GM10266 (cell line): ENCODE results near the gene FTH1.
A peak's percentile ranks its signal among the peaks of the same experiment; 100 is the strongest.

ENCODE experiments used
- DNase-seq: peaks from one replicate; pipeline ENCODE4 v3.0.0; 2012; ENCODE audit errors: extremely low spot score
- TF ChIP-seq, protein P1 (sequence below): IDR thresholded peaks from 2 replicates; pipeline ENCODE4 v1.5.1; 2012; ENCODE audit warnings: mild to moderate bottlenecking, low read depth; ENCODE audit not compliant: control insufficient read depth, insufficient read depth; ENCODE audit errors: missing control alignments

Gene FTH1

GRCh38 chr11:61930933-61931332 lies 36.5 kb downstream of the FTH1 start:
- TF ChIP-seq, protein P1, sequence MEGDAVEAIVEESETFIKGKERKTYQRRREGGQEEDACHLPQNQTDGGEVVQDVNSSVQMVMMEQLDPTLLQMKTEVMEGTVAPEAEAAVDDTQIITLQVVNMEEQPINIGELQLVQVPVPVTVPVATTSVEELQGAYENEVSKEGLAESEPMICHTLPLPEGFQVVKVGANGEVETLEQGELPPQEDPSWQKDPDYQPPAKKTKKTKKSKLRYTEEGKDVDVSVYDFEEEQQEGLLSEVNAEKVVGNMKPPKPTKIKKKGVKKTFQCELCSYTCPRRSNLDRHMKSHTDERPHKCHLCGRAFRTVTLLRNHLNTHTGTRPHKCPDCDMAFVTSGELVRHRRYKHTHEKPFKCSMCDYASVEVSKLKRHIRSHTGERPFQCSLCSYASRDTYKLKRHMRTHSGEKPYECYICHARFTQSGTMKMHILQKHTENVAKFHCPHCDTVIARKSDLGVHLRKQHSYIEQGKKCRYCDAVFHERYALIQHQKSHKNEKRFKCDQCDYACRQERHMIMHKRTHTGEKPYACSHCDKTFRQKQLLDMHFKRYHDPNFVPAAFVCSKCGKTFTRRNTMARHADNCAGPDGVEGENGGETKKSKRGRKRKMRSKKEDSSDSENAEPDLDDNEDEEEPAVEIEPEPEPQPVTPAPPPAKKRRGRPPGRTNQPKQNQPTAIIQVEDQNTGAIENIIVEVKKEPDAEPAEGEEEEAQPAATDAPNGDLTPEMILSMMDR, result no peak
- no peak for DNase-seq

- TF ChIP-seq, protein P1, result no peak
- no peak for DNase-seq
Observed at GRCh38 chr11:61928606-61929005, 38.8 kb downstream of the FTH1 start.

- no peak for DNase-seq
- TF ChIP-seq, protein P1, result no peak
Observed at GRCh38 chr11:61927501-61927900, 39.9 kb downstream of the FTH1 start.

- no peak for DNase-seq
- TF ChIP-seq, protein P1, result no peak
Observed at GRCh38 chr11:61926235-61926634, 41.2 kb downstream of the FTH1 start.

DNA sequence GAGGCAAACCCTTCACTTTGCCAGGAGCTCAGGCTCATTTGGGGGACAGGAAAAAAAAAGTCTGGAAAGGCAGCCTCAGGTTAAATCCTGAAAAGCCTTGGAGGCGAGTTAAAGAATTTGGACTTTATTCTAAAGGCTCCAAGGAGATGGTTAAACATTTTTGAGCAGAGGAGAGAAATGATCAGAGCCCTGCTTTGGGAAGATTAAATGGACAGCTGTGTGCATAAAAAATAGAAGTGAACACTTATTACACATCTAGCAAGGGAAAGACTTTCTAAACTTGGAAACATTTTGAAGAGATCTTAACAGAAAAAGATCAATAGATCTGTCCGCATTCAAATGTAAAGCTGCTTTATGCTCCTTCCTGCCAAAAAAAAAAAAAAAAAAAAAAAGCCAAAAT lies 41.7 kb downstream of the FTH1 start:
- DNase-seq, result no peak
- TF ChIP-seq, protein P1, result no peak

DNA sequence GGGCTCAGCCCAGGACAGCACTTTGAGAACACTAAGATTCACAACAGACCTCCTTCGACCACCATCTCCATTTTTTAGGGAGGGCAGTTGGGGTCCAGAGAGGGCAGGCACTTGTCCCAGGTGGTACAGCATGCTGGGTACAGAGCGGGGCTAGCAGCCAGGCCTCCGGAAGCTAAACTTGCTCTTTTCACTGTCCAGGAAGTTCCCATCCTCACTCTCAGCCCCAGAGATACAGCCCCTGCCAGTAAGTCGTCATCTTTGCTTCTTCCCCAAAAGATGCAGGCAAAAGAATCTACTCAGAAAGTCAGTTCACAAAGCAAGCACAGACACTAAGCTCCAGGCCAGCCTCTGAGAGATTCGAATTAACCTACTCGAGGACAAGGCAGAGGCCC lies 43.4 kb downstream of the FTH1 start:
- DNase-seq, result no peak
- TF ChIP-seq, protein P1, result no peak

DNA sequence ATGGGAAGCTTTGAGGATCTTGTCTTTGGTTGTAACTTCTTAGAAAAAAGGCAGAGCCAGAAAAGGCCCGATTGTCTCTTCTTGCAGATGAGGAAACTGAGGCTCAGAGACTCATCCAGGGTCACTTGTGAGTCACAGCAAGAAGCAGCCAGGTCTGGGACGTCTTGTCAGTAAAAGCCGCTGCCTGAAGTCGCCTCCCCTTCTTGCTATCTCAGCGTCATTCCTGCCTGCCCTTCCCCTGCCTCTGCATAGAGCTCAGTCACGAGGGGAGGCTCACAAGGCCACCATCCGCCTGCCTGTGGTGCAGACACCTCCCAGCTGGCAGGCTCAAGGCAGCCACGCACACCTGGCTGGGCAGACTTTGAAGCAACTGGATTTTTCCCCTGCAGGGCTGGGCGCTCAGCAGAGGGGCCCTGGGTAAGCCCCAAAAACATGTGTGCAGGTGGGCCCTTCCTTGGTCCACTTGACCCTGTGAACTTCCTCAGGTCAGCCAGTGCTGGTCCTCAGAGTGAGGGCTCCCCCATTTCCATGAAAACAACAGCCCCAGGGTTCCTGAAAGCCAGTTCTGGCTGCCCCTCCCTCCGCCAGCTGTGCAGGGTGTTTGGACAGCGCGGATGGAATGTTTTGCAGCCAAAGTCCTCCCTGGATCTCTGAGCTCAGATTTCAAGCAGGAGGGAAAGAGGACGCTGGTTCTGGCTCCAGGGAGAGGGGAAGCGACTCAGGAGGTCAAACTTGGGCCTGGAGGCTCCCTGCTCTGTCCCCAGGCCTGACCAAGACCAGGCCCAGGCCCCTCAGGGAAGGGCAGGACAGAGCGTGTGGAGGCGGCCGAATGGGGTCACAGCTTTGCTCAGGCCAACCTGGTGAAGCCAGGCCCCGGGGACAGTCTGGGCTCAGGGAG lies 44.0 kb downstream of the FTH1 start:
- peak; percentile 4 for DNase-seq
- TF ChIP-seq, protein P1, result no peak
